Measurements from ENCODE around the gene GPC5.

DNA sequence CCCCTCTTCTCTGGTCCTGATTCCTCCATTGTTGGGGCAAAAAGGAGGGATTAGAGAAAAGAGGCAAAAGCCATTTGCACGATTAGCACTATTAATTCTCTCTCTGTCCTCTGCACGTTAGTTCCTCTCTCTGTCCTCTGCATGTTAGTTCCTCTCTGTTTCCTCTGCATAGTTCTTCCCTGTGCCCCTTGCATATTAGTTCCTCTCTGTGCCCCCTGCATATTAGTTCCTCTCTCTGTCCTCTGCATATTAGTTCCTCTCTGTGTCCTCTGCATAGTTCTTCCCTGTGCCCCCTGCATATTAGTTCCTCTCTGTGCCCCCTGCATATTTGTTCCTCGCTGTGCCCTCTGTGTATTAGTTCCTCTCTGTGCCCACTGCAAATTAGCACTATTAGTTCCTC, 981.0 kb downstream of the GPC5 start:
- TF ChIP-seq, protein P1, sequence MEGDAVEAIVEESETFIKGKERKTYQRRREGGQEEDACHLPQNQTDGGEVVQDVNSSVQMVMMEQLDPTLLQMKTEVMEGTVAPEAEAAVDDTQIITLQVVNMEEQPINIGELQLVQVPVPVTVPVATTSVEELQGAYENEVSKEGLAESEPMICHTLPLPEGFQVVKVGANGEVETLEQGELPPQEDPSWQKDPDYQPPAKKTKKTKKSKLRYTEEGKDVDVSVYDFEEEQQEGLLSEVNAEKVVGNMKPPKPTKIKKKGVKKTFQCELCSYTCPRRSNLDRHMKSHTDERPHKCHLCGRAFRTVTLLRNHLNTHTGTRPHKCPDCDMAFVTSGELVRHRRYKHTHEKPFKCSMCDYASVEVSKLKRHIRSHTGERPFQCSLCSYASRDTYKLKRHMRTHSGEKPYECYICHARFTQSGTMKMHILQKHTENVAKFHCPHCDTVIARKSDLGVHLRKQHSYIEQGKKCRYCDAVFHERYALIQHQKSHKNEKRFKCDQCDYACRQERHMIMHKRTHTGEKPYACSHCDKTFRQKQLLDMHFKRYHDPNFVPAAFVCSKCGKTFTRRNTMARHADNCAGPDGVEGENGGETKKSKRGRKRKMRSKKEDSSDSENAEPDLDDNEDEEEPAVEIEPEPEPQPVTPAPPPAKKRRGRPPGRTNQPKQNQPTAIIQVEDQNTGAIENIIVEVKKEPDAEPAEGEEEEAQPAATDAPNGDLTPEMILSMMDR (IDR thresholded peaks at IDR 0.05; ENCODE audit: low read depth, low read length, missing input control) = no peak
- no peak for TF ChIP-seq TAF1 (conservative IDR thresholded peaks at IDR 0.05)
